Neural cell (in vitro differentiated cells): ENCODE results near the gene CASR. TPM values are rescaled to one million over a fixed set of nuclear protein-coding genes. Genes with fewer than 3 reads are reported as not detected.

Source experiments
- H2AFZ ChIP-seq: fragments of 200-600, 300-800 bp; sonication (generic), shearing (Covaris generic); 2 replicates; pipeline ENCODE4 v1.6.0; 2014; ENCODE audit warnings: low read depth, mild to moderate bottlenecking, antibody characterized with exemption, low read length, moderate library complexity
- H3F3A ChIP-seq: fragments of 200-600 bp; shearing (Covaris generic); 2 replicates; pipeline ENCODE4 v1.6.1; 2016; ENCODE audit warnings: mild to moderate bottlenecking, moderate library complexity, mixed read lengths, antibody characterized with exemption, low read length; ENCODE audit not compliant: insufficient read depth, poor library complexity, severe bottlenecking
- H3K27ac ChIP-seq: fragments of 200-600, 300-800 bp; sonication (generic), shearing (Covaris generic); 2 replicates; pipeline ENCODE4 v1.5.1; 2014; ENCODE audit warnings: mild to moderate bottlenecking, low read length, moderate library complexity
- H3K27me3 ChIP-seq: fragments of 300-800, 200-600 bp; sonication (generic), shearing (Covaris generic); 2 replicates; pipeline ENCODE4 v1.6.0; 2014; ENCODE audit warnings: mild to moderate bottlenecking, low read depth, low read length, moderate library complexity; ENCODE audit not compliant: insufficient read depth
- H3K36me3 ChIP-seq: fragments of 300-800, 200-600 bp; sonication (generic), shearing (Covaris generic); 2 replicates; pipeline ENCODE4 v1.5.1; 2014; ENCODE audit warnings: mild to moderate bottlenecking, antibody characterized with exemption, low read length, moderate library complexity; ENCODE audit not compliant: insufficient read depth
- H3K4me2 ChIP-seq: fragments of 300-800, 200-600 bp; sonication (generic), shearing (Covaris generic); 2 replicates; pipeline ENCODE4 v1.6.0; 2014; ENCODE audit warnings: mild to moderate bottlenecking, low read length
- H3K4me3 ChIP-seq: fragments of 300-800, 200-600 bp; sonication (generic), shearing (Covaris generic); 2 replicates; pipeline ENCODE4 v1.5.1; 2014; ENCODE audit warnings: mild to moderate bottlenecking, low read length, moderate library complexity
- H3K79me2 ChIP-seq: fragments of 200-600 bp; shearing (Covaris generic); replicated peaks from 2 replicates; pipeline ENCODE4 v1.6.0; 2014; ENCODE audit warnings: mild to moderate bottlenecking, low read length, moderate library complexity; ENCODE audit not compliant: insufficient read depth
- H3K9ac ChIP-seq: fragments of 300-800, 200-600 bp; sonication (generic), shearing (Covaris generic); 2 replicates; pipeline ENCODE4 v1.6.1; 2016; ENCODE audit warnings: mild to moderate bottlenecking, low read length, mixed read lengths
- H3K9me2 ChIP-seq: fragments of 200-600 bp; shearing (Covaris generic); 2 replicates; pipeline ENCODE4 v1.6.1; 2016; ENCODE audit warnings: mild to moderate bottlenecking, low read length, mixed read lengths; ENCODE audit not compliant: insufficient read depth
- H3K9me3 ChIP-seq: fragments of 200-600, 300-800 bp; sonication (generic), shearing (Covaris generic); 2 replicates; pipeline ENCODE4 v1.6.1; 2016; ENCODE audit warnings: mild to moderate bottlenecking, mixed run types, low read length, moderate library complexity, mixed read lengths
- H4K20me1 ChIP-seq: fragments of 200-600 bp; shearing (Covaris generic); 2 replicates; pipeline ENCODE4 v1.6.1; 2016; ENCODE audit warnings: mild to moderate bottlenecking, mixed run types; ENCODE audit not compliant: insufficient read depth
- EP300 ChIP-seq: fragments of 450-650 bp; conservative IDR thresholded peaks from 2 replicates; pipeline ENCODE4 v1.6.1; 2014; ENCODE audit warnings: antibody characterized with exemption, mild to moderate bottlenecking, moderate library complexity; ENCODE audit not compliant: poor library complexity, severe bottlenecking
- EZH2 ChIP-seq: fragments of 200-600, 300-800 bp; shearing (Covaris generic), sonication (generic); IDR thresholded peaks from 2 replicates; pipeline ENCODE4 v1.6.1; 2014; ENCODE audit warnings: antibody characterized with exemption, low read length, borderline replicate concordance, mild to moderate bottlenecking; ENCODE audit not compliant: insufficient read depth, poor library complexity, severe bottlenecking
- MXI1 ChIP-seq: fragments of 450-650 bp; conservative IDR thresholded peaks from 2 replicates; pipeline ENCODE4 v1.6.1; 2014; ENCODE audit warnings: antibody characterized with exemption, mild to moderate bottlenecking; ENCODE audit not compliant: poor library complexity, severe bottlenecking
- POLR2AphosphoS5 ChIP-seq: IDR thresholded peaks from 2 replicates; pipeline ENCODE4 v1.6.1; 2012
- RAD21 ChIP-seq: fragments of 450-650 bp; conservative IDR thresholded peaks from 2 replicates; pipeline ENCODE4 v1.6.1; 2014; ENCODE audit warnings: antibody characterized with exemption, mild to moderate bottlenecking, moderate library complexity
- SMC3 ChIP-seq: fragments of 450-650 bp; conservative IDR thresholded peaks from 2 replicates; pipeline ENCODE4 v1.6.1; 2014; ENCODE audit warnings: antibody characterized with exemption, mild to moderate bottlenecking, moderate library complexity; ENCODE audit not compliant: poor library complexity
- TAF1 ChIP-seq: IDR thresholded peaks from 2 replicates; pipeline ENCODE4 v1.6.1; 2012; ENCODE audit warnings: low read depth
- polyA plus RNA-seq: library from polyadenylated mRNA; depleted of rRNA; stranded (reverse); fragments of >200 nt; gene quantifications from 2 replicates; pipeline ENCODE4 v1.2.3, GENCODE V29; 2014
- TF ChIP-seq, protein P1 (sequence below): fragments of 450-650 bp; IDR thresholded peaks from 2 replicates; pipeline ENCODE4 v1.5.1; 2014; ENCODE audit warnings: antibody characterized with exemption, mild to moderate bottlenecking, moderate library complexity; ENCODE audit not compliant: poor library complexity, severe bottlenecking
- TF ChIP-seq, protein P2 (sequence below): IDR thresholded peaks from 2 replicates; pipeline ENCODE4 v1.6.1; 2012; ENCODE audit warnings: borderline replicate concordance

The CASR gene
- polyA plus RNA-seq, 1 donor from 2014 or later = not detected

DNA sequence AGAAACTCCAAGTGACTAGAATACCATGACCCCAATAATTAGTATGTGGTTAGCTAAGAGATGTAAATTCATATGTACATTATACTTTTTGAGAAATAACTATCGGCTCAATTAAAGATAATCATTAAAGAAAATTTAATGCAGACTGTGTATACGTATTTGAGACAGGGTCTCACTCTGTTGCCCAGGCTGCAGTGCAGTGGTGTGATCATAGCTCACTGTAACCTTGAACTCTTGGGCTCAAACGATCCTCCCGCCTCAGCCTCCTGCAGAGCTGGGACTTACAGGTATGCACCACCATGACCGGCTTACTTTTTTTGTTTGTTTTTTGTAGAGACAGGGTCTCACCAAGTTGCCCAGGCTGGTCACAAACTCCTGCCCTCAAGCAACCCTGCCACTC, 132.9 kb downstream of the CASR start:
- Histone ChIP-seq H3K4me2 (no peak overlapping the region), H3K9ac (no peak overlapping the region), H3K9me3 (no peaks in the 10 kb centered on the region), H2AFZ (no peak overlapping the region), H3K4me3 (no peak overlapping the region), H4K20me1 (no peaks in the 10 kb centered on the region), H3K36me3 (no peaks in the 10 kb centered on the region), H3K27me3 (no peaks in the 10 kb centered on the region), H3F3A (no peaks in the 10 kb centered on the region), H3K79me2 (no peaks in the 10 kb centered on the region), H3K9me2 (no peaks in the 10 kb centered on the region), H3K27ac (no peak overlapping the region)
- TF ChIP-seq POLR2AphosphoS5 = no peak
- no peak for TF ChIP-seq SMC3
- TF ChIP-seq EZH2 = no peak
- TF ChIP-seq EP300 = no peak
- TF ChIP-seq, protein P1, sequence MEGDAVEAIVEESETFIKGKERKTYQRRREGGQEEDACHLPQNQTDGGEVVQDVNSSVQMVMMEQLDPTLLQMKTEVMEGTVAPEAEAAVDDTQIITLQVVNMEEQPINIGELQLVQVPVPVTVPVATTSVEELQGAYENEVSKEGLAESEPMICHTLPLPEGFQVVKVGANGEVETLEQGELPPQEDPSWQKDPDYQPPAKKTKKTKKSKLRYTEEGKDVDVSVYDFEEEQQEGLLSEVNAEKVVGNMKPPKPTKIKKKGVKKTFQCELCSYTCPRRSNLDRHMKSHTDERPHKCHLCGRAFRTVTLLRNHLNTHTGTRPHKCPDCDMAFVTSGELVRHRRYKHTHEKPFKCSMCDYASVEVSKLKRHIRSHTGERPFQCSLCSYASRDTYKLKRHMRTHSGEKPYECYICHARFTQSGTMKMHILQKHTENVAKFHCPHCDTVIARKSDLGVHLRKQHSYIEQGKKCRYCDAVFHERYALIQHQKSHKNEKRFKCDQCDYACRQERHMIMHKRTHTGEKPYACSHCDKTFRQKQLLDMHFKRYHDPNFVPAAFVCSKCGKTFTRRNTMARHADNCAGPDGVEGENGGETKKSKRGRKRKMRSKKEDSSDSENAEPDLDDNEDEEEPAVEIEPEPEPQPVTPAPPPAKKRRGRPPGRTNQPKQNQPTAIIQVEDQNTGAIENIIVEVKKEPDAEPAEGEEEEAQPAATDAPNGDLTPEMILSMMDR = no peak
- TF ChIP-seq MXI1 = no peak
- TF ChIP-seq TAF1 = no peak
- TF ChIP-seq, protein P2, sequence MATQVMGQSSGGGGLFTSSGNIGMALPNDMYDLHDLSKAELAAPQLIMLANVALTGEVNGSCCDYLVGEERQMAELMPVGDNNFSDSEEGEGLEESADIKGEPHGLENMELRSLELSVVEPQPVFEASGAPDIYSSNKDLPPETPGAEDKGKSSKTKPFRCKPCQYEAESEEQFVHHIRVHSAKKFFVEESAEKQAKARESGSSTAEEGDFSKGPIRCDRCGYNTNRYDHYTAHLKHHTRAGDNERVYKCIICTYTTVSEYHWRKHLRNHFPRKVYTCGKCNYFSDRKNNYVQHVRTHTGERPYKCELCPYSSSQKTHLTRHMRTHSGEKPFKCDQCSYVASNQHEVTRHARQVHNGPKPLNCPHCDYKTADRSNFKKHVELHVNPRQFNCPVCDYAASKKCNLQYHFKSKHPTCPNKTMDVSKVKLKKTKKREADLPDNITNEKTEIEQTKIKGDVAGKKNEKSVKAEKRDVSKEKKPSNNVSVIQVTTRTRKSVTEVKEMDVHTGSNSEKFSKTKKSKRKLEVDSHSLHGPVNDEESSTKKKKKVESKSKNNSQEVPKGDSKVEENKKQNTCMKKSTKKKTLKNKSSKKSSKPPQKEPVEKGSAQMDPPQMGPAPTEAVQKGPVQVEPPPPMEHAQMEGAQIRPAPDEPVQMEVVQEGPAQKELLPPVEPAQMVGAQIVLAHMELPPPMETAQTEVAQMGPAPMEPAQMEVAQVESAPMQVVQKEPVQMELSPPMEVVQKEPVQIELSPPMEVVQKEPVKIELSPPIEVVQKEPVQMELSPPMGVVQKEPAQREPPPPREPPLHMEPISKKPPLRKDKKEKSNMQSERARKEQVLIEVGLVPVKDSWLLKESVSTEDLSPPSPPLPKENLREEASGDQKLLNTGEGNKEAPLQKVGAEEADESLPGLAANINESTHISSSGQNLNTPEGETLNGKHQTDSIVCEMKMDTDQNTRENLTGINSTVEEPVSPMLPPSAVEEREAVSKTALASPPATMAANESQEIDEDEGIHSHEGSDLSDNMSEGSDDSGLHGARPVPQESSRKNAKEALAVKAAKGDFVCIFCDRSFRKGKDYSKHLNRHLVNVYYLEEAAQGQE = no peak
- TF ChIP-seq RAD21 = no peak

DNA sequence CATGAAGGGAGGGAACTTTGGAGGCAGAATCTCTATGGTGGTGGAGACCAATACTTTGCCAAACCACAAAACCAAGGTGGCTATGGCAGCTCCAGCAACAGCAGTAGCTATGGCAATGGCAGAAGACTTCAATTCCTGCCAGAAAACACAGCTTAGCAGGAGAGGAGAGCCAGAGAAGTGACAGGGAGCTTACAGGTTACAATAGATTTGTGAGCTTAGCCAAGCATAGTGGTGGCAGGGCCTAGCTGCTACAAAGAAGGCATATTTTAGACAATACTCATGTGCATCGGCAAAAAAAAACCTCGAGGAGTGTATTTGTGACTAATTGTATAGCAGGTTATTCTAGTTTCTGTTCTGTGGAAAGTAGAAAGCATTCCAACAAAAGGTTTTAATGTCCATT, 135.2 kb downstream of the CASR start:
- TF ChIP-seq, protein P2 = no peak
- TF ChIP-seq, protein P1 = no peak
- no peak for TF ChIP-seq MXI1
- TF ChIP-seq EP300 = no peak
- TF ChIP-seq RAD21 = no peak
- TF ChIP-seq SMC3 = no peak
- no peak for TF ChIP-seq POLR2AphosphoS5
- TF ChIP-seq EZH2 = no peak
- TF ChIP-seq TAF1 = no peak
- Histone ChIP-seq H3K27ac (no peak overlapping the region), H3K9me3 (no peaks in the 10 kb centered on the region)

More for the DNA sequence above, 135.2 kb downstream of the CASR start:
- Histone ChIP-seq H3K9ac (no peak overlapping the region), H4K20me1 (no peaks in the 10 kb centered on the region), H3K36me3 (no peaks in the 10 kb centered on the region), H3K9me2 (no peaks in the 10 kb centered on the region), H3K27me3 (no peaks in the 10 kb centered on the region), H3K79me2 (no peaks in the 10 kb centered on the region), H2AFZ (no peak overlapping the region), H3K4me2 (no peak overlapping the region), H3K4me3 (no peak overlapping the region), H3F3A (no peaks in the 10 kb centered on the region)
